ENCODE data around the gene SCN2B. TPM values are rescaled to one million over a fixed set of nuclear protein-coding genes. Genes with fewer than 3 reads are reported as not detected.
A peak's percentile ranks its signal among the peaks of the same experiment; 100 is the strongest.

Gene SCN2B, protein sequence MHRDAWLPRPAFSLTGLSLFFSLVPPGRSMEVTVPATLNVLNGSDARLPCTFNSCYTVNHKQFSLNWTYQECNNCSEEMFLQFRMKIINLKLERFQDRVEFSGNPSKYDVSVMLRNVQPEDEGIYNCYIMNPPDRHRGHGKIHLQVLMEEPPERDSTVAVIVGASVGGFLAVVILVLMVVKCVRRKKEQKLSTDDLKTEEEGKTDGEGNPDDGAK
- total RNA-seq = not detected in 2 replicates
- polyA plus RNA-seq (2012) = not detected

DNA sequence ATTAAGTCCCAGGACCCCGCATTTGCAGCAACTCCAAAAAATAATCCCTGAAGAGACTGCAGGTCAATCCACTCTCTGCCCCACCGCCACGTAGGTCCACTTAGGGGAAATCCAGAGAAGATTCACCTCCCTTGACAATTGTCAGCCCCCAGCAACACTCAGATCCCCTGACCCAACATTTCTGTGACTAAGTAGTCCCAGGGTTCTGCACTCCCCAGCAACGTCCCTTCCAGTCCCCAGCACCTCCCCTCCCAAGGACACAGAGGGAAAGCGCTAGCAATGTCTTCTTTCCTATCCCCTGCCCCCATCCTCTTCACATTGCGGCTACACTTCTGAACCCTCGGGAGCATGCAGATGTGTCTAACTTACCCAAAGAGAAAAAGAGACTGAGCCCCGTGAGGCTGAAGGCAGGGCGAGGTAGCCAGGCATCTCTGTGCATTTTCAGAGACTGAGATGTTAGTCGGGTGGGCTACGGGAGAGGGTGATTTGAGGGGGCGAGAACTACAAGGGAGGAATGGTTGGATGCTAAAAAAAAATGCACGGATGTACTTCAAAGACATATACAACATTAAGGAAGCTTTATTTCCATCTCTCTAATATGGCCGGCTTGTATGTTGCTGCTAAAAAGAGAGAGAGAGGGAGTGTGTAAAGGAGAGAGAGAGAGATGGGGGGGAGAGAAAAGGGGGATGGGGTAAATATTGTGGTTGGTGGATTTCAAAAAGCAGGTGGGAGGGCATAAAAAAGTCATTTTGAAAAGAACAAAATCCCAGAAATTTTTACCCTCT lies at the start of gene SCN2B:
Gene SCN2B, minus strand, starts transcription at position 647 of the 785 bp plus-strand sequence. Its CDS starts 208 bp downstream, at position 439.
- DNase-seq (ENCODE audit: low read depth) = no peak

DNA sequence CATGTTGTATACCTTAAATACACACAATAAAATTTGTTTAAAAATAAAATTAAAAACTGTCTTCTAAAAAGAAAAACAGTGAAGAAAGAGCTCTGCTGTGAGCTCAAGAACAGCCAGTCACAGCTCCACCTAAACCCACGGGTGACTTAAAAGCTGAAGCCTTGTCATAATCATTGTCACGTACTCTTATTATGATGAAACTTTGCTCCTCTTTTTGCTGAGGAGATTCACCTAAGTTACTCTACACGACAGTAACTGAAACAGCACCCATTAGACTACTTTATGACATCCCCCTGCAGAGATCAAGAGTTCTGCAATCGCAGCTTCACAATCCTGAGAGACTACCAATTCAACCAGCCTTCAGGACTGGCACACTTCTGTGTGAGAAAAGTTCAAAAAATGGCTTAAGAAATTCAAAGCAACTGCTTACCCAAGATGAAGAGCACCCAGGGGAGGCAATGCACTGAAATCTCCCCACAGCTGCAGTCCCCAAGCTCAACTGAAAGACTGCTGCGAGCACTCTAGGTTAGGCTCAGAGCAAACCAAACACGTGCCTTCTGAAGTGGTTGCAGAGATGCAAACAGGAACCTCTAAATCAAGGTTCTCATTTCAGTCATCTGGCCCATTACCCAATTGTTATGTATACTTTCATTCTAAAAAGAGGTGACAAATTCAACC lies 48.2 kb upstream of the SCN2B start, which contains the start of gene JAML:
Gene JAML, minus strand, starts transcription at position 501 of the 678 bp plus-strand sequence. CDS start 10,145 bp downstream, outside the sequence.
- DNase-seq (ENCODE audit: low read depth) = no peak

DNA sequence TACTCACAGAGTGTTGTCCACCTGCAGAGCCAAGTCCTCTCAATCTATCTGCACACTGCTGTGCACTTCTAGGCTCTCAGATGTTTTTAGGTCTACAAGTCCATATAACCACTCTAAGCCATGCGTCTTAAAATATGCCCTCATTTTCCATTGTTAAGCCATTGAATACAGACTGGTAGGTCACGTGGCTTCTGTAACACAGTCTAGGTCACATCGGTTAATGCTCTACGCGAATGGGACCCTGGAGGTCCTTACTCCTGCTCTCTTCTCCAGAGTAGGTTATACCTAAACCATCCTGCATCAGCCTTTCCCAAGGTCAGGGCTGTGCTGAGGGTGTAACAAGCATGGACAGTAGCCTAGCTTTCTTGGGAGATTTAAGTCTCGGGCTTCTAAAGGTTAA lies 47.6 kb upstream of the SCN2B start:
- no peak for DNase-seq (ENCODE audit: low read depth)

DNA sequence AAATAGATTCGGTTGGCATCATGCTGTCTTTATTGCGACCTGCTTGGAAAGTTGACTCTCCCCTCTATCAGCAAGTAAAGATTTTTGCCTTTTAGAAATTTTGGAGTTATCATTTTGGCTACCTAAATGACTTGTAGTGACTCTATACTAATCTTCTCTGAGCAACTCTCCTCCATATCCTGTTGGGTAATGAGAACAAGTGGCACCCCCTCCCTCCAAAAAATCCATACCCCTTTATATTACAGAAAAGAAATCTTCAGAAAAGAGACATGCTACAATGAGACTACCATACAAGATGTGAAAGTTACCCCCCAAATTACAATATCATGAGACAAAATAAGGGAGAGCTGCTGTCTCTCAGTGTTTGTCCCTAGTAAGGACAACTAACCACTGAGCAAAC lies 47.1 kb upstream of the SCN2B start:
- no peak for DNase-seq (ENCODE audit: low read depth)

DNA sequence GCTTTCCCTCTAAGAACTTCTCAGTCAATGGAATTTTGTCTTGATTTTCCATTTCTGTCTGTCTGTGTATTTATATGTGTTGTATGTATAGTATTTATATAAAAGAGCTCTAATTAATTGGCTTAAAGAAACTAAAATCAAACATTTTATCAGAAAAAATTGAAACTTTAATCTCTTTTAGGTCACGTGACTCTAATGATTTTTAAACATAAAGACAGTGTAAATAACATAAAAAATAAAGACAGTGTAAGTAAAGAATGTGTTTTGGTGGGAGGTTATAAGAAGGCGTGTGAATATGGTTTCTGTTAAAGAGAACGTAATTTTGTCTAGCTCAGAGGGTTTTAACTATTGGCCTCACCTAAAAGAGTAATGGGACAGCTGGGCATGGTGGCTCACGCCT lies 46.0 kb upstream of the SCN2B start:
- no peak for DNase-seq (ENCODE audit: low read depth)

DNA sequence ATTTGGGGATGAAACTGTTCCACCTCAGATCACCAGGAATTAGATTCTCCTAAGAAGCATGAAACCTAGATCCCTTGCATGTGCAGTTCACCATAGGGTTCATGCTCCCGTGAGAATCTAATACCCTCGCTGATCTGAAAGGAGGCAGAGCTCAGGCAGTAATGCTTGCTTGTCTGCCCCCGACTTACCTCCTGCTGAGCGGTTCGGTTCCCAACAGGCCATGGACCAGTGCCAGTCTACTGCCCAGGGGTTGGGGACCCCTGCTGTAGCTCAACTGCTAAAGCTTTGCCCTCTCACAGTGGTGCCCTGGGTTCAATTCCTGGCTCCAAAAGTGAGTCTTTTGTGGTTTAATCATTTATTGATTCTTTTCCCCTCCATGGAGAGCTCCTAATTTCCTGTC lies 45.0 kb upstream of the SCN2B start:
- no peak for DNase-seq (ENCODE audit: low read depth)

DNA sequence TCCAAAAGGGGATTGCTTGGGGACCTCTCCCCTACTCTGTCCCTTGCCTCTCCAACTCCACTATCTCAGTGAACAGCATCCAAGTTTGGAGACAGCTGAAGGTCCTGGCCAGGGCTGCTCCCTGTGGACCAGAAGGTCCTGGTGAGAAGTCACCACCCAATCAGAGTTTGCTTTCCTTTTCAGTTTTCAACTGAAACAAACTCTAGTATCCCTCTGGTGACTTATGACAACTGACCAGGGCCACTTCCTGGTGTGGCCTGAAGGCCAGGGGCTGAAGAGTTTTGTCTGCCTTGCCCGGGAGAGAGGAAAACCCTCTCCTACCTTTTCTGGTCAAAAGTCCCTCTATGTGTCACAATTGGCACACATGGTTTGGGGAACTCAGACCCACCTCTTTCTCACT lies 43.3 kb upstream of the SCN2B start:
- DNase-seq (ENCODE audit: low read depth) = no peak

DNA sequence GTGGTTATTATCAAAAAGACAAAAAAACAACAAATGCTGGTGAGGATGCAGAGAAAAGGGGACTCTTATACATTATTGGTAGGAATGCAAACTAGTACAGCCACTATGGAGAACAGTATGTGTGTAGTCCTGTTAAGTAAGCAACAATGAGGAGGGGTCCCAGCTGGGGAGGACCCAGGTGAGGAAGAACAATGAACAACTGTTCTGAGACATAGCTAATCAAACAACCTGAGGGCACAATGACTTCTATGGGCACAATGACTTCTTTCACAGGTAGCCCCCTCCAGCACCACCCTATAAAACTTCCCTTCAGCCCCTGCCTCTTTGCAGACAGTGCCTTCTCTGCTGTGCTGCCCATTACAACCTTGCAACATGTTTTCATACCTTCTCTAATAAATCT lies 42.8 kb upstream of the SCN2B start:
- DNase-seq (ENCODE audit: low read depth) = no peak

DNA sequence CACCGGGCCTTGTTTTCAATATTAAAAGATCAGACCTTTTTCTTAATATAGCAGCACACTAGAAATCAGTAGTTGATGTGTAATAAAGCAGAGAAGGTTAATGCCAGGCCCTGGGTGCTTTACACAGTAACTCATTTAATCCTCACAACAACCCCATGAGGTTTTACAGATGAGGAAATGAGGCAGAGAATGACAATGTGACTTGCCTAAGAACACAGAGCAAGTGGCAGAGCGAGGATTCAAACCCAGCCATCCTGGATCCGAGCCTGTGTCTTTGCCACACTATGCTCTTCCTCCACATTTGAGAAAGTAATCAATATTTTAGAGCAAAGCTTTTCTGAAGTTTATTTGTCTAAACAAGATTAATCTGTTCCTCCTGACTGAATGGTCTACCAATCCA lies 41.1 kb upstream of the SCN2B start:
- no peak for DNase-seq (ENCODE audit: low read depth)

DNA sequence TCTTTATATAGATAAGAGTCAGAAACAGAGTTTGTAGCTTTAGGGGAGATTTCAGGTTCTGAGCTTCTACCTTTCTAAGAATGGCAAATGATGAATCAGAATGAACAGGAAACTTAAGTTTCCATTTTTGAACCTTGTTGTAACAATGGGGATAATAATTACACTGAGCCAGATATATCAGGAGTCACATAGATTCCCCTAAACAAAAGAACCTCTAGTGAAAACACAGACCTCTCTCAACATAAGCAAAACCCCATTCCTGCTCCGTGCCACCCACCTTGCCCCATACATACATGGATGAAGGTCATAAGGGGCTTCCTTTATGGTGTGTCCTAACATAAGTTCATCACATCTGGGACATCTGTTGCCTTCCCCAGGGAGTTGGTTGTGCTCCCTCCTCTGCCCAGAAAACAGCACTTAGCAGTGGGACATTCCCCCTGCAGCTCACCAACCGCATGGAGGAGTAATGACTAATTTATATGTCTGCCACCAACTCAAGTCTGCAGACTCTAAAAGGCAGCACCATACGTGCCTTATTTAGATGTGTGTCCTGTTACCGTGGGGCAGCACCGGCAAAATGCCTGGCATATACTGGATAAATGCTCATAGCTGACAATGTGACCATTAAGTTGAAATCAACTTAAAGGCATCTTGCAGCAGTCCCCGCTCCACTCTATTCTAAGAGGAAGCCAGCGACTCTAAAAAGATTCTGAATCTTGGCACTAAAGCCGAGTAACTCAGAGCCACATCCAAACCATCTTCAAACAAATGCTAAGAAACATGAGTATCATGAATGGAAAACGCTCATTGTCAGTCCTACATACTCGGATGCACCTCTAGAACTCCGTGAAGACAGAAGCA lies 40.4 kb upstream of the SCN2B start:
- no peak for DNase-seq (ENCODE audit: low read depth)

DNA sequence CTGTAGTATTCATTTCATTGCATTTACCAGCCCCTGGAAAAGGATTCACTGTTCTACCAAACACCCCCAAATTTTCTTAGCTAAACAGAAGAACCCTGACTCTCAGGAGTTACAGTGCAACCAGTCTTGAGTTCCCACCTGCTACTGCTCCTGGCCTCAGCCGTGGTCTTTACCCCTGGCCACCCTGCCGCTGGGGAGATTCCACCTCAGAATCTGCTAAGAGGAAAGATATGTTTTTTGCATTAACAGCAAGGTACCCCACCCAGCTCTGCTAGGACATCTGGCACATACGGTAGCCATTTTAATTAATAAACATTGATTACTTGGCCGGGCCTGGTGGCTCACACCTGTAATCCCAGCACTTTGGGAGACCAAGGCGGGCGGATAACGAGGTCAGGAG lies 39.3 kb upstream of the SCN2B start:
- no peak for DNase-seq (ENCODE audit: low read depth)

DNA sequence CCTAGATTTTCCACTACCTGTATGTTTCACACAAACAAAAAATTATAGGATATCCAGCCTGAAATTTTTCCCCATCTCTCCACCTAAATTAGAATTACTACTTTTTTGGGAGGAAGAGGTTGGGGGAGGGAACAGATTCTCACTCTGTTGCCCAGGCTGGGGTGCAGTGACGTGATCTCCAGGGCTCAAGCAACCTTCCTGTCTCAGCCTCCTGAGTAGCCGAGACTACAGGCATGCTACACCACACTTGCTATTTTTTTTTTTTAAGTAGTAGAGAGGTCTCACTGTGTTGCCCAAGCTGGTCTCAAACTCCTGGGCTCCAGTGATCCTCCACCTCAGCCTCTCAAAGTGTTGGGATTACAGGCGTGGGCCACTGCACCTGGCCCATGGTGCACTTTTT lies 38.8 kb upstream of the SCN2B start:
- DNase-seq (ENCODE audit: low read depth) = no peak

DNA sequence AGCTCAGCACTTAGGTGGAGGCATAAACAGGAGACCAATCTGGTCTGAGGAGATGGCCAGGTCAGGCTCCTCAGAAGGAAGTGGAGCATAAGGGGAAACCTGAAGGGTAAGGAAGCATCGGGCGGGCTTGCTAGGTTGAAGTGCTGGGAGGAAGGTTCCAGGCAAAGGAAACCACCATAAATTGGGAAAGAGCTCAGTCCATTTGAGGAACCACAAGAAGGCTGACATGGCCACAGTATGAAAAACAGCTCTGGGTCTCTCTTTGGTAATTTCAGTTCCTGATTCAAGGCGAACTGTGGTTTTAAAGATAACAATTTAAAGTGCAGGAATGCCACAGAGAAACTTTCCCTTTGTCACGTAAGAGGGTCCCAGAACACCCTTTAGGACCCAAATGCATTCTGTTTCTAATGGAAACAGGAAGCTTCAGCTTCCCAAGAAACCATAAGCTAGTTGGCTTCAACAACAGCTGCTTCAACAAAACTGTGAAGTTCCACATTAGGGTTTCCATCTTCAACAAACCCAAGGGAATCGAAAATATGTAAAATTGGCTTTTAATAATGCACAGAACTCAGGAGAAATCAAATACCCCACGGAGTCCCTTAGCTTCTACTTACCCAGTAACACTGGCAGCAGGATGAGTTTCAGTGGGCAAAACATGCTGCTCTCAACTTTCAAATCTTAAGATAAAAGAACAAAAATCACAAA lies 37.9 kb upstream of the SCN2B start:
- no peak for DNase-seq (ENCODE audit: low read depth)

DNA sequence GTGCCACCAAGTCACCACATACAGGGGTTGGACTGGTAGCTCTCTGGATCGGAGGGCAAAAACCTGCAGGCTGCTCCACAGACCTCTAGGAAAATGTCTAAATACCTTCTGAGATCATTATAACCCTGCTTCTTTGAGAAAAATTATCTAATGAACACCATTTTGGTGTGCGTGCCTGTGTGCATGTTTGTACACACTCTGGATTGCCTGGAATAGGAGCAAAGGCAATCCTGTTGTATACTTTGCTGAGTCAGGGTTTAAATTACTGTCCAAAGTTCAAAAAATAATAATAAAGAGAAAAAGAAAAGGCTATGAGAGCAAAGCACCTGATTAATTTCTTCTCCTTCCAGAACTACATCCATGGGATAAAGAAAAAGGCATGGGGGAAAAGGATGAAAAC lies 37.3 kb upstream of the SCN2B start:
- DNase-seq (ENCODE audit: low read depth) = no peak

DNA sequence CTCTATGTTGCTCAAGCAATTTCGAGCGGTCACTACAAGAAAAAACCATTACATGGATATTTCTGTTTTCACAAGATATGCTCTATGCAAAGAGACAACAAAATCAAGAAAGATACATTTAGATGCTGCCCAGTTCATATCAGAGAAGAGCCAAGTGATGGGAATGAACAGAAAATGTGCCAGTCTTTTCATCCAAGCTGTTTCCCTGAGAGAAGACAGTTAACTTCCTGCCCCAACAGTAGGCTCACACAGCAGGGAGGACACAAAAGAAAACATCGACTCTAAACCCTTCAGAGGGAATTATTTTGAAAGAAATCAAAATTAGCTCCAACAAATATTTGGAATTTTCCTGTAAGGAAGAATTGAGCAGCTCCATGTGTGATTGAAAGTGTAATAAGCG lies 36.8 kb upstream of the SCN2B start:
- DNase-seq (ENCODE audit: low read depth) = no peak

DNA sequence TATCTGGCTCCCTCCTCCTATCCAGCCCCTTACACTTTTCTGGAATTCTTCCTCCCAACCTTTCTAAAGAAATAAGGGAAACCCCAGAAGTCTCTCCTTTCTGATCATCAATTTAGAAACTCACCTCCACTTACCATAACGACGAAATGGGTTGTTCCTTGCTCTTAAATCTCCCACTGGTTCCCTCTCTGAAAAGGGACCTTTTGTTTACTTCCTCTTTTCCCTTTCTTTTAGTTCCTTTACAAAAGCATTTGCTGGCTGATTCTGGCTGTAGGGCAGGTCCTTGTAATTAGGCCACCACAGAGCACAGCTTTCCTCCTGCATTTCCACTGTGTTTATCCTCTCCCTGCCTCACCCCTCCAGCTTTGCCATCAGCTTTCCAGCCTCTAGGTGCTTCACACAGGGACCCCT lies 36.3 kb upstream of the SCN2B start:
- DNase-seq (ENCODE audit: low read depth) = no peak

DNA sequence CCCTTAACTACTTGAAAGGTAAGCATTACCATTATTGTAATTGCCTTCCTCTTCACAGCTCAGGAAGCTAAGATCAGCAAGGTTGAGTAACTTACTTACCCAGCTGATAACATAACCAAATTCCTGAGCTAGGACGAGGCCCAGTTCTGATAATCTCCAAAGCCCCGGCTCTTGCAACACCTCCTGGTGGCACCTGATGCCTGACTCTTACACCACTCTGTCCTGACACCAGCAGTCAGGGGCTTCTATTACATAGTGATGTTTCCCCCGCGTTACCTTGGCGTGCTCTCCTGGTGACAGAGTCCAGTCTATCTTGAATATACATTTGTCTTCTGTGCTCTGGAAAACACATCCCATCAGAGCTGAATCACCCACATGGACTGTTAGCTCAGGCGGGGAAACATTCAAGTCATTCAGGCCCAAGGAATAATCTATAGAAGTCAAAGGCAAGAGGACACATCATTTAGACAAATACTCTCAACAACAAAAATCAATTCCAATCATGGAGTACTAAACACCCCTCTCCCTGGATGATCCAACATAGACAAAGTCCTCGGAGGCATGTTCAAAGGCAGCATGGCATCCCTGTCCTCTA lies 35.8 kb upstream of the SCN2B start:
- DNase-seq (ENCODE audit: low read depth) = no peak

DNA sequence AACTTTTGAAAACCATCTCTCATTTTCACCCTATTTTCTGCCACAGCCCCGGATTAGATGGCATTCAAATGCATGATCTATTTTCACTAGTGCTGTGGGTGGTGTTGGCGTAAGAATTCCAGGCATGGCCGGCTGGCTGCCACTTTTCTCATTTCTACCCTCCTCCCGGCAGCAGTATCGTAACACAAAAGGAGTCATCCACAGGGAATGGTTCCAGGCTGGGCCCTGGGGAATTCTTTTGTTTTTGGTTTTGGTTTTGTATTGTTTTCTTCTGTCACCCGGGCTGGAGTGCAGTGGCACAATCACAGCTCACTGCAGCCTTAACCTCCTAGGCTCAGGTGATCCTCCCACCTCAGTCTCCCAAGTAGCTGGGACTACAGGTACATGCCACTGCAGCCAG lies 34.6 kb upstream of the SCN2B start:
- DNase-seq (ENCODE audit: low read depth) = peak; percentile 59

DNA sequence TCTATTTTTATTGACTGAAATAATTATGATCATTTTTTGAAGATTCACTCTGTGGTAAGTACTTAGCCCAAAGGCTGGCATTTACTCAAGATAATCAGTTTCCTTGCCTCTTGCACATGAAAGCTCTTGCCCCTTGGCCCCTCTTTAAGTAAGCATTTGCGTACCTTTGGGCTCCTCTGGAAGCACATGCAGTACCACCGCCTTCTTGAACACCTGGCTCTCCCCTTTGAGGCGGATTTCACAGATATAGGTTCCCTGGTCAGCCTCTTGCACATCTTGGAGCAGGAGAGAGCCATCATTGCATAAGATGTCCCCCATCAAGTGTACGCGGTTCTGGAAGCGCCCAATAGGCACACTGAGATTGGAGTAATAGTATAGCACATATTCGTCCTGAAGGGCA lies 33.9 kb upstream of the SCN2B start:
- DNase-seq (ENCODE audit: low read depth) = no peak

DNA sequence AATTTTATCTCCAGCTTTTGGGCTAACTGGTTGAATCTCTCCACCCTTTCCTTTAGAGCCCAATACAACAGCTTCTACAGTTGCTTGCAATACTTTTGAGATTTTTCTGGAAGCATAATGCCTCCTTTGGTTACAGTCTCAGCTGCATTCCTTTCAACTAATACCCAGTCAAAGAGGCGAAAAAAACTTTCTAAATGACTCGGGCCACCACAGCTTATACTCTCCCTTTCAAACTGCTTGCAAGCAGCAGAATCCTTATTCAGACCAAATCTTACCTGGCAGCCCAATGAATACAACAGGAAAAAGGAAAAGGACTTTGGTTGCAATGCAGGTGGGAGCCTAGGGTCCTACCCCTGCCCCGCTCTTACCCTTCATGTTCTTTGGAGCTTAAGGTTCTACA lies 32.6 kb upstream of the SCN2B start:
- no peak for DNase-seq (ENCODE audit: low read depth)

All from myocyte (in vitro differentiated cells).